ENCODE data around the gene CPEB3. TPM values are rescaled to one million over a fixed set of nuclear protein-coding genes. Genes with fewer than 3 reads are reported as not detected.
"Not testable (repeated sequence)": the region's sequence is repeated elsewhere in the genome, so short reads cannot be mapped to it uniquely, and the experiment has no call there.

The CPEB3 gene
- total and polyA plus RNA-seq, 12 donors, result 0.71 to 17.6 (median 13.3) TPM

GRCh38 chr10:92038949-92039348 is 251.9 kb downstream of the CPEB3 start:
- ATAC-seq, result no peak
- Histone ChIP-seq H3K36me3 (peaks cover 0 to 15% (median 0%) of the 10 kb centered on the region in 9 donors), H3K4me1 (peaks cover 0 to 8% (median 0%) of the 10 kb centered on the region in 9 donors), H3K4me3 (no peak overlapping the region), H3K27me3 (no peaks in the 10 kb centered on the region), H3K27ac (no peak overlapping the region), H3K9me3 (peaks cover 0 to 14% (median 0%) of the 10 kb centered on the region in 11 donors)
- intact Hi-C loops (cut with DNase I), result no loop called here
- TF ChIP-seq CTCF (IDR thresholded peaks at IDR 0.05), result no peak
- DNase-seq, result no peak
- WGBS, 2 donors, result 84 to 96% methylated on average over 1 of the region's 1 CpG

GRCh38 chr10:92033070-92033469 is 257.8 kb downstream of the CPEB3 start:
- Histone ChIP-seq H3K9me3 (peaks cover 0 to 14% (median 0%) of the 10 kb centered on the region in 11 donors), H3K36me3 (peaks cover 0 to 70% (median 19%) of the 10 kb centered on the region in 9 donors)
- DNase-seq; H3K27ac ChIP-seq; H3K4me3 ChIP-seq; intact Hi-C loops (cut with DNase I); H3K27me3 ChIP-seq; ATAC-seq; H3K4me1 ChIP-seq: not testable (repeated sequence)
- 72 to 74% methylated on average over 3 of the region's 3 CpGs for WGBS, 2 donors

- intact Hi-C loops (cut with DNase I), result no loop called here
- DNase-seq, result no peak
- Histone ChIP-seq H3K9me3 (peaks cover 0 to 14% (median 0%) of the 10 kb centered on the region in 11 donors), H3K4me1 (no peaks in the 10 kb centered on the region), H3K4me3 (no peak overlapping the region), H3K27me3 (no peaks in the 10 kb centered on the region), H3K36me3 (peaks cover 0 to 85% (median 34%) of the 10 kb centered on the region in 9 donors), H3K27ac (no peak overlapping the region)
- no peak for ATAC-seq
- WGBS, 2 donors, result 83 to 95% methylated on average over 3 of the region's 3 CpGs
- TF ChIP-seq CTCF (IDR thresholded peaks at IDR 0.05), result no peak
These were observed 259.3 kb downstream of the CPEB3 start for GRCh38 chr10:92031580-92031979.

GRCh38 chr10:92027141-92027540 is 263.7 kb downstream of the CPEB3 start:
- intact Hi-C loops (cut with DNase I), result no loop called here
- no peak for TF ChIP-seq CTCF (IDR thresholded peaks at IDR 0.05)
- H3K4me1 ChIP-seq, result peaks cover 0 to 5% (median 0%) of the 10 kb centered on the region in 9 donors
- no peak for ATAC-seq
- H3K4me3 ChIP-seq, result no peak overlapping the region
- peaks cover 0 to 100% (median 44%) of the 10 kb centered on the region in 9 donors for H3K36me3 ChIP-seq
- no peak overlapping the region for H3K27ac ChIP-seq
- no peaks in the 10 kb centered on the region for H3K27me3 ChIP-seq
- WGBS, 2 donors, result 90 to 95% methylated on average over 4 of the region's 4 CpGs
- H3K9me3 ChIP-seq, result no peaks in the 10 kb centered on the region
- DNase-seq, result no peak

GRCh38 chr10:92025340-92025739 is 265.5 kb downstream of the CPEB3 start:
- intact Hi-C loops (cut with DNase I); DNase-seq; H3K27me3 ChIP-seq; H3K4me3 ChIP-seq; H3K27ac ChIP-seq; H3K4me1 ChIP-seq; H3K9me3 ChIP-seq: not testable (repeated sequence)
- ATAC-seq, result peak in 1 of 8 donors; percentile 56
- WGBS, 2 donors, result 97 to 98% methylated on average over 3 of the region's 3 CpGs
- H3K36me3 ChIP-seq, result peaks cover 0 to 100% (median 37%) of the 10 kb centered on the region in 9 donors

All from heart right ventricle (tissue), 16 donors.